BLaER1 (cell line): ENCODE measurements around the gene BMP2K.
A peak's percentile ranks its signal among the peaks of the same experiment; 100 is the strongest.
"Not testable (repeated sequence)": the region's sequence is repeated elsewhere in the genome, so short reads cannot be mapped to it uniquely, and the experiment has no call there.

Experiments used
- H3K27ac ChIP-seq: shearing (Covaris generic); formaldehyde crosslinking; 2 replicates; pipeline ENCODE4 v1.8.1; 2022
- H3K27me3 ChIP-seq: shearing (Covaris generic); formaldehyde crosslinking; 2 replicates; pipeline ENCODE4 v1.8.1; 2022
- H3K36me3 ChIP-seq: shearing (Covaris generic); formaldehyde crosslinking; 2 replicates; pipeline ENCODE4 v1.8.1; 2022
- H3K4me1 ChIP-seq: shearing (Covaris generic); formaldehyde crosslinking; 2 replicates; pipeline ENCODE4 v1.8.1; 2022
- H3K4me2 ChIP-seq: shearing (Covaris generic); formaldehyde crosslinking; 2 replicates; pipeline ENCODE4 v1.8.1; 2022
- H3K4me3 ChIP-seq: shearing (Covaris generic); formaldehyde crosslinking; 2 replicates; pipeline ENCODE4 v1.8.1; 2022
- H3K9ac ChIP-seq: shearing (Covaris generic); formaldehyde crosslinking; 2 replicates; pipeline ENCODE4 v1.8.1; 2022
- H3K9me3 ChIP-seq: shearing (Covaris generic); formaldehyde crosslinking; 2 replicates; pipeline ENCODE4 v1.8.1; 2022
- H4K20me1 ChIP-seq: shearing (Covaris generic); formaldehyde crosslinking; 2 replicates; pipeline ENCODE4 v1.8.1; 2022
- Cebpa-rat ChIP-seq: shearing (Covaris generic); IDR thresholded peaks from 2 replicates; pipeline ENCODE4 v1.8.1; 2022

The BMP2K gene

GRCh38 chr4:78784236-78784865 lies 8.2 kb downstream of the BMP2K start:
- H3K9ac ChIP-seq: no peak overlapping the region
- no peak for TF ChIP-seq Cebpa-rat
- H3K4me3 ChIP-seq: no peak overlapping the region
- H3K27me3 ChIP-seq: no peaks in the 10 kb centered on the region
- no peak overlapping the region for H3K27ac ChIP-seq
- peak overlapping the region; percentile 55 for H3K4me2 ChIP-seq
- H3K4me1 ChIP-seq: peaks cover 76% of the 10 kb centered on the region
- H4K20me1 ChIP-seq: peaks cover 28% of the 10 kb centered on the region; the same call in 1 of the 2 replicates
- H3K36me3 ChIP-seq: peaks cover 23% of the 10 kb centered on the region
- H3K9me3 ChIP-seq: peaks cover 17% of the 10 kb centered on the region; the same call in 1 of the 2 replicates

GRCh38 chr4:78787392-78788006 lies 11.3 kb downstream of the BMP2K start:
- no peaks in the 10 kb centered on the region for H3K27me3 ChIP-seq
- H3K4me1 ChIP-seq: peaks cover 44% of the 10 kb centered on the region
- peaks cover 22% of the 10 kb centered on the region; the same call in 1 of the 2 replicates for H3K9me3 ChIP-seq
- H4K20me1 ChIP-seq: peaks cover 2% of the 10 kb centered on the region; the same call in 1 of the 2 replicates
- no peak overlapping the region for H3K9ac ChIP-seq
- H3K4me3 ChIP-seq: no peak overlapping the region
- TF ChIP-seq Cebpa-rat: no peak
- peaks cover 29% of the 10 kb centered on the region for H3K36me3 ChIP-seq
- H3K27ac ChIP-seq: no peak overlapping the region
- peak overlapping the region; percentile 23 for H3K4me2 ChIP-seq

GRCh38 chr4:78788007-78788889 lies 12.1 kb downstream of the BMP2K start:
- Histone ChIP-seq H4K20me1 (no peaks in the 10 kb centered on the region; the same call in 1 of the 2 replicates), H3K4me1 (peaks cover 37% of the 10 kb centered on the region), H3K27ac (no peak overlapping the region), H3K9me3 (peaks cover 22% of the 10 kb centered on the region; the same call in 1 of the 2 replicates), H3K4me3 (no peak overlapping the region), H3K27me3 (no peaks in the 10 kb centered on the region), H3K4me2 (no peak overlapping the region), H3K9ac (no peak overlapping the region), H3K36me3 (peaks cover 29% of the 10 kb centered on the region)
- TF ChIP-seq Cebpa-rat: no peak

- not testable (repeated sequence) for H3K4me1 ChIP-seq, H3K4me3 ChIP-seq
- peaks cover 14% of the 10 kb centered on the region; the same call in 1 of the 2 replicates for H4K20me1 ChIP-seq
Observed at GRCh38 chr4:78795594-78796416, 19.7 kb downstream of the BMP2K start.

GRCh38 chr4:78796526-78796925 lies 20.4 kb downstream of the BMP2K start:
- H3K27ac ChIP-seq: no peak overlapping the region
- no peak overlapping the region for H3K4me3 ChIP-seq
- peaks cover 8% of the 10 kb centered on the region; the same call in 1 of the 2 replicates for H3K4me1 ChIP-seq
- H3K4me2 ChIP-seq: no peak overlapping the region
- H3K36me3 ChIP-seq: peaks cover 18% of the 10 kb centered on the region
- no peaks in the 10 kb centered on the region for H3K27me3 ChIP-seq
- H4K20me1 ChIP-seq: peaks cover 21% of the 10 kb centered on the region; the same call in 1 of the 2 replicates
- peaks cover 42% of the 10 kb centered on the region for H3K9me3 ChIP-seq
- H3K9ac ChIP-seq: no peak overlapping the region
- TF ChIP-seq Cebpa-rat: no peak

More at GRCh38 chr4:78795594-78796416, 19.7 kb downstream of the BMP2K start:
- H3K9ac ChIP-seq, H3K4me2 ChIP-seq, H3K27ac ChIP-seq, H3K27me3 ChIP-seq: not testable (repeated sequence)
- Histone ChIP-seq H3K36me3 (peaks cover 23% of the 10 kb centered on the region), H3K9me3 (peaks cover 35% of the 10 kb centered on the region)

GRCh38 chr4:78797777-78798284 lies 21.7 kb downstream of the BMP2K start:
- TF ChIP-seq Cebpa-rat: no peak
- Histone ChIP-seq H3K9me3 (peaks cover 47% of the 10 kb centered on the region), H3K27me3 (no peaks in the 10 kb centered on the region), H3K36me3 (peaks cover 18% of the 10 kb centered on the region), H3K4me1 (peaks cover 8% of the 10 kb centered on the region; the same call in 1 of the 2 replicates), H3K4me3 (no peak overlapping the region), H3K9ac (no peak overlapping the region), H3K27ac (no peak overlapping the region), H4K20me1 (peaks cover 34% of the 10 kb centered on the region; the same call in 1 of the 2 replicates), H3K4me2 (no peak overlapping the region)

GRCh38 chr4:78799551-78800495 lies 23.7 kb downstream of the BMP2K start:
- Histone ChIP-seq H4K20me1 (peaks cover 34% of the 10 kb centered on the region; the same call in 1 of the 2 replicates), H3K9me3 (peaks cover 54% of the 10 kb centered on the region), H3K4me1 (peaks cover 8% of the 10 kb centered on the region; the same call in 1 of the 2 replicates), H3K27me3 (no peaks in the 10 kb centered on the region), H3K4me2 (no peak overlapping the region), H3K4me3 (no peak overlapping the region), H3K27ac (no peak overlapping the region), H3K36me3 (peaks cover 7% of the 10 kb centered on the region), H3K9ac (no peak overlapping the region)
- TF ChIP-seq Cebpa-rat: no peak

GRCh38 chr4:78800965-78801364 lies 24.8 kb downstream of the BMP2K start:
- H3K9ac ChIP-seq: no peak overlapping the region

More at GRCh38 chr4:78800965-78801364, 24.8 kb downstream of the BMP2K start:
- Histone ChIP-seq H3K9me3 (peaks cover 58% of the 10 kb centered on the region), H3K4me3 (no peak overlapping the region), H4K20me1 (peaks cover 34% of the 10 kb centered on the region; the same call in 1 of the 2 replicates), H3K4me1 (peaks cover 8% of the 10 kb centered on the region; the same call in 1 of the 2 replicates), H3K27me3 (no peaks in the 10 kb centered on the region), H3K36me3 (peaks cover 6% of the 10 kb centered on the region), H3K4me2 (no peak overlapping the region), H3K27ac (no peak overlapping the region)
- no peak for TF ChIP-seq Cebpa-rat
